ENCODE data around the gene RNF227. TPM values are rescaled to one million over a fixed set of nuclear protein-coding genes. Genes with fewer than 3 reads are reported as not detected.
A peak's percentile ranks its signal among the peaks of the same experiment; 100 is the strongest.

Gene RNF227
- total and polyA plus RNA-seq, 11 donors: 0.51 to 4.9 (median 0.88) TPM

GRCh38 chr17:7884581-7885366 lies 31.3 kb downstream of the RNF227 start:
- H3K9me3 ChIP-seq: no peaks in the 10 kb centered on the region
- TF ChIP-seq POLR2A (IDR thresholded peaks at IDR 0.05) (no peak), CTCF (IDR thresholded peaks at IDR 0.05) (no peak)
- peak overlapping the region; percentile 57 to 86 (median 76) for H3K4me3 ChIP-seq
- no peaks in the 10 kb centered on the region for H3K27me3 ChIP-seq
- DNase-seq (peak in 3 of 5 donors; percentile 16 to 67 (median 26)), ATAC-seq (no peak)
- WGBS, 4 donors: 1 to 3% (median 1%) methylated on average over 52 to 86 of the region's 100 CpGs
- H3K27ac ChIP-seq: peak overlapping the region; percentile 57 to 98 (median 91)
- H3K36me3 ChIP-seq: peaks cover 0 to 25% (median 5%) of the 10 kb centered on the region in 9 donors
- H3K4me1 ChIP-seq: peaks cover 16 to 83% (median 40%) of the 10 kb centered on the region in 12 donors
- intact Hi-C loops (cut with DNase I): loop anchor here in 1 of 10 donors (5.0 kb wide), 1 partner anchor 48 kb away; the partner anchor contains the start of genes CNTROB and TRAPPC1

- peaks cover 10 to 78% (median 31%) of the 10 kb centered on the region in 12 donors for H3K4me1 ChIP-seq
- H3K9me3 ChIP-seq: no peaks in the 10 kb centered on the region
- ATAC-seq: no peak
- H3K27ac ChIP-seq: peak overlapping the region in 6 of 12 donors; percentile 6 to 98 (median 39)
- intact Hi-C loops (cut with DNase I): no loop called here
- H3K36me3 ChIP-seq: peaks cover 0 to 31% (median 5%) of the 10 kb centered on the region in 9 donors
- DNase-seq: no peak
- WGBS, 4 donors: 29 to 56% (median 39%) methylated on average over 3 of the region's 3 CpGs
- H3K27me3 ChIP-seq: no peaks in the 10 kb centered on the region
- TF ChIP-seq POLR2A (IDR thresholded peaks at IDR 0.05) (no peak), CTCF (IDR thresholded peaks at IDR 0.05) (no peak)
- H3K4me3 ChIP-seq: peak overlapping the region in 9 of 12 donors; percentile 23 to 86 (median 78)
Measured at GRCh38 chr17:7883781-7884386, 32.2 kb downstream of the RNF227 start.

GRCh38 chr17:7882629-7883028 lies 33.5 kb downstream of the RNF227 start:
- H3K27ac ChIP-seq: peak overlapping the region in 1 of 12 donors; percentile 82
- no peaks in the 10 kb centered on the region for H3K27me3 ChIP-seq
- ATAC-seq: no peak
- H3K4me3 ChIP-seq: no peak overlapping the region
- peaks cover 0 to 40% (median 5%) of the 10 kb centered on the region in 9 donors for H3K36me3 ChIP-seq
- intact Hi-C loops (cut with DNase I): no loop called here
- H3K4me1 ChIP-seq: peaks cover 0 to 65% (median 20%) of the 10 kb centered on the region in 12 donors
- TF ChIP-seq CTCF (IDR thresholded peaks at IDR 0.05) (no peak), POLR2A (IDR thresholded peaks at IDR 0.05) (no peak)
- 87 to 92% (median 90%) methylated on average over 3 of the region's 3 CpGs for WGBS, 4 donors
- no peaks in the 10 kb centered on the region for H3K9me3 ChIP-seq
- no peak for DNase-seq

- Histone ChIP-seq H3K4me3 (no peak overlapping the region), H3K4me1 (peaks cover 0 to 61% (median 16%) of the 10 kb centered on the region in 12 donors), H3K27ac (no peak overlapping the region), H3K27me3 (no peaks in the 10 kb centered on the region), H3K9me3 (no peaks in the 10 kb centered on the region), H3K36me3 (peaks cover 0 to 43% (median 5%) of the 10 kb centered on the region in 9 donors)
- intact Hi-C loops (cut with DNase I): no loop called here
- WGBS, 4 donors: 69 to 81% (median 79%) methylated on average over 7 of the region's 7 CpGs
- no peak for TF ChIP-seq CTCF (IDR thresholded peaks at IDR 0.05)
- DNase-seq (no peak), ATAC-seq (no peak)
Measured at GRCh38 chr17:7882068-7882467, 34.0 kb downstream of the RNF227 start.

All from heart left ventricle (tissue), 16 donors.